CD4-positive, alpha-beta T cell treated with Interleukin-15 for 1 hour (primary cell): ENCODE results near the gene TTBK2.
"Not testable (repeated sequence)": the region's sequence is repeated elsewhere in the genome, so short reads cannot be mapped to it uniquely, and the experiment has no call there.

Source experiments
- DNase-seq: peaks from one replicate; pipeline ENCODE4 v3.0.0-alpha.2; 2020

The TTBK2 gene

GRCh38 chr15:42903388-42904324, 16.9 kb downstream of the TTBK2 start:
- DNase-seq, result no peak

GRCh38 chr15:42893911-42894310, 26.7 kb downstream of the TTBK2 start:
- not testable (repeated sequence) for DNase-seq

GRCh38 chr15:42891569-42891968, 29.0 kb downstream of the TTBK2 start:
- DNase-seq, result no peak

GRCh38 chr15:42890161-42890913, 30.2 kb downstream of the TTBK2 start:
- DNase-seq, result no peak

- DNase-seq, result not testable (repeated sequence)
Measured at GRCh38 chr15:42887384-42887783, 33.2 kb downstream of the TTBK2 start.

GRCh38 chr15:42880121-42880520, 40.5 kb downstream of the TTBK2 start:
- no peak for DNase-seq

GRCh38 chr15:42879443-42879842, 41.1 kb downstream of the TTBK2 start:
- no peak for DNase-seq

- DNase-seq, result no peak
Measured at GRCh38 chr15:42876224-42876623, 44.4 kb downstream of the TTBK2 start.

GRCh38 chr15:42868683-42869082, 51.9 kb downstream of the TTBK2 start:
- no peak for DNase-seq

- DNase-seq, result no peak
Measured at GRCh38 chr15:42863572-42864239, 56.9 kb downstream of the TTBK2 start.

- no peak for DNase-seq
Measured at GRCh38 chr15:42858999-42859789, 61.4 kb downstream of the TTBK2 start.

GRCh38 chr15:42858540-42858939, 62.0 kb downstream of the TTBK2 start:
- no peak for DNase-seq

GRCh38 chr15:42854576-42854975, 66.0 kb downstream of the TTBK2 start:
- DNase-seq, result no peak

GRCh38 chr15:42849836-42850235, 70.7 kb downstream of the TTBK2 start:
- DNase-seq, result no peak

GRCh38 chr15:42848846-42849245, 71.7 kb downstream of the TTBK2 start:
- no peak for DNase-seq

GRCh38 chr15:42846647-42847046, 73.9 kb downstream of the TTBK2 start:
- DNase-seq, result no peak

- no peak for DNase-seq
Measured at GRCh38 chr15:42845581-42845980, 75.0 kb downstream of the TTBK2 start.

GRCh38 chr15:42843699-42844098, 76.9 kb downstream of the TTBK2 start:
- DNase-seq, result no peak

GRCh38 chr15:42836251-42836650, 84.3 kb downstream of the TTBK2 start:
- no peak for DNase-seq

GRCh38 chr15:42832576-42832975, 88.0 kb downstream of the TTBK2 start:
- DNase-seq, result no peak

- no peak for DNase-seq
Measured at GRCh38 chr15:42826251-42826890, 94.2 kb downstream of the TTBK2 start.

GRCh38 chr15:42825599-42825998, 95.0 kb downstream of the TTBK2 start:
- DNase-seq, result no peak
